ENCODE results near the gene PPM1D.

- TF ChIP-seq, protein P1, sequence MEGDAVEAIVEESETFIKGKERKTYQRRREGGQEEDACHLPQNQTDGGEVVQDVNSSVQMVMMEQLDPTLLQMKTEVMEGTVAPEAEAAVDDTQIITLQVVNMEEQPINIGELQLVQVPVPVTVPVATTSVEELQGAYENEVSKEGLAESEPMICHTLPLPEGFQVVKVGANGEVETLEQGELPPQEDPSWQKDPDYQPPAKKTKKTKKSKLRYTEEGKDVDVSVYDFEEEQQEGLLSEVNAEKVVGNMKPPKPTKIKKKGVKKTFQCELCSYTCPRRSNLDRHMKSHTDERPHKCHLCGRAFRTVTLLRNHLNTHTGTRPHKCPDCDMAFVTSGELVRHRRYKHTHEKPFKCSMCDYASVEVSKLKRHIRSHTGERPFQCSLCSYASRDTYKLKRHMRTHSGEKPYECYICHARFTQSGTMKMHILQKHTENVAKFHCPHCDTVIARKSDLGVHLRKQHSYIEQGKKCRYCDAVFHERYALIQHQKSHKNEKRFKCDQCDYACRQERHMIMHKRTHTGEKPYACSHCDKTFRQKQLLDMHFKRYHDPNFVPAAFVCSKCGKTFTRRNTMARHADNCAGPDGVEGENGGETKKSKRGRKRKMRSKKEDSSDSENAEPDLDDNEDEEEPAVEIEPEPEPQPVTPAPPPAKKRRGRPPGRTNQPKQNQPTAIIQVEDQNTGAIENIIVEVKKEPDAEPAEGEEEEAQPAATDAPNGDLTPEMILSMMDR (IDR thresholded peaks at IDR 0.05), result peak; percentile 69
- TF ChIP-seq ZFX (IDR thresholded peaks at IDR 0.05; ENCODE audit: borderline replicate concordance), result no peak
Observed at GRCh38 chr17:60586288-60586974, 13.6 kb upstream of the PPM1D start.

All from 22Rv1 (cell line).